H1 (cell line): Measurements from ENCODE around the gene ZW10. TPM values are rescaled to one million over a fixed set of nuclear protein-coding genes. Genes with fewer than 3 reads are reported as not detected.
A peak's percentile ranks its signal among the peaks of the same experiment; 100 is the strongest.

Experiments used
- BACH1 ChIP-seq: IDR thresholded peaks from 2 replicates; pipeline ENCODE4 v1.6.1; 2012; ENCODE audit warnings: low read length, improper control_type of control experiment
- CBX8 ChIP-seq: fragments of 300-800, 300-1000 bp; sonication (generic); IDR thresholded peaks from 2 replicates; pipeline ENCODE4 v1.7.1; 2016; ENCODE audit warnings: low read depth, low read length, borderline replicate concordance
- CHD1 ChIP-seq: IDR thresholded peaks from 2 replicates; pipeline ENCODE4 v1.6.1; 2012; ENCODE audit warnings: low read depth, low read length, improper control_type of control experiment
- EGR1 ChIP-seq: IDR thresholded peaks from 2 replicates; pipeline ENCODE4 v1.6.1; 2011; ENCODE audit warnings: low read depth, low read length, borderline replicate concordance
- EP300 ChIP-seq, 2 experiments: IDR thresholded peaks; 1 replicate in 1 of 2; 2 replicates in 1 of 2; pipeline ENCODE4 v1.6.1; 2011 to 2012; ENCODE audit warnings: low read depth in 2 of 2, low read length in 2 of 2, mild to moderate bottlenecking in 2 of 2, borderline replicate concordance in 1 of 2, inconsistent platforms in 1 of 2, moderate library complexity in 1 of 2
- FOSL1 ChIP-seq: IDR thresholded peaks from 2 replicates; pipeline ENCODE4 v1.6.1; 2011; ENCODE audit warnings: mild to moderate bottlenecking, low read depth, low read length, moderate library complexity; ENCODE audit not compliant: insufficient read depth
- JUND ChIP-seq: IDR thresholded peaks from 2 replicates; pipeline ENCODE4 v1.6.1; 2011; ENCODE audit warnings: mild to moderate bottlenecking, improper control_type of control experiment, low read length
- KDM1A ChIP-seq: fragments of 200-600, 300-600 bp; sonication (generic); IDR thresholded peaks from 2 replicates; pipeline ENCODE4 v1.7.1; 2016; ENCODE audit warnings: mild to moderate bottlenecking, low read length, borderline replicate concordance
- KDM4A ChIP-seq: IDR thresholded peaks from one replicate; pipeline ENCODE4 v1.7.1; 2012; ENCODE audit warnings: low read depth, mild to moderate bottlenecking, moderate library complexity, low read length, inconsistent platforms; ENCODE audit not compliant: severe bottlenecking
- NRF1 ChIP-seq: IDR thresholded peaks from 2 replicates; pipeline ENCODE4 v1.6.1; 2011; ENCODE audit warnings: mild to moderate bottlenecking, low read depth, low read length, improper control_type of control experiment
- RAD21 ChIP-seq, 2 experiments: IDR thresholded peaks in 1 of 2; conservative IDR thresholded peaks in 1 of 2; 2 replicates each; pipeline ENCODE4 v1.6.1; 2011; ENCODE audit warnings: low read depth in 2 of 2, low read length in 2 of 2, improper control_type of control experiment in 1 of 2, inconsistent platforms in 1 of 2, mild to moderate bottlenecking in 1 of 2, moderate library complexity in 1 of 2
- SAP30 ChIP-seq: fragments of 300-600 bp; sonication (generic); IDR thresholded peaks from 2 replicates; pipeline ENCODE4 v1.7.1; 2012; ENCODE audit warnings: low read length, moderate library complexity, mild to moderate bottlenecking, inconsistent platforms; ENCODE audit not compliant: insufficient read depth, insufficient replicate concordance
- SIRT6 ChIP-seq: IDR thresholded peaks from one replicate; pipeline ENCODE4 v1.7.1; 2012; ENCODE audit warnings: low read length, inconsistent platforms
- SP2 ChIP-seq: IDR thresholded peaks from 2 replicates; pipeline ENCODE4 v1.6.1; 2012; ENCODE audit warnings: mild to moderate bottlenecking, low read length, inconsistent platforms
- SRF ChIP-seq: IDR thresholded peaks from 2 replicates; pipeline ENCODE4 v1.6.1; 2011; ENCODE audit warnings: mild to moderate bottlenecking, low read depth, low read length, moderate library complexity
- TAF7 ChIP-seq: optimal IDR thresholded peaks from 2 replicates; pipeline ENCODE3; 2011; ENCODE audit warnings: low read depth, mild to moderate bottlenecking, inconsistent platforms, low read length, moderate library complexity, borderline replicate concordance
- polyA plus RNA-seq, 7 experiments: library from polyadenylated mRNA; depleted of rRNA in 3 of 7; stranded (reverse) in 5 of 7; unstranded in 2 of 7; fragments of >200 nt in 5 of 7; fragments of 200-250 nt in 2 of 7; gene quantifications; 1 replicate in 5 of 7; 2 replicates in 1 of 7; 4 replicates in 1 of 7; pipeline versions ENCODE4 v1.2.1 to v1.2.3, GENCODE V29; 2011 to 2013; ENCODE audit warnings: missing spikeins in 2 of 7, mixed read lengths in 2 of 7
- total RNA-seq: library from RNA; stranded (reverse); fragmentation: NEBNext Ultra II Directional; extraction: Animal tissue kit (Norgen Biotek cat#: 25700); gene quantifications from 2 replicates; pipeline ENCODE4 v1.2.1, GENCODE V29; 2021
- TF ChIP-seq, protein P1 (sequence below): IDR thresholded peaks from 2 replicates; pipeline ENCODE4 v1.6.1; 2011; ENCODE audit warnings: low read depth, mild to moderate bottlenecking, low read length; ENCODE audit not compliant: insufficient read depth
- TF ChIP-seq, protein P2 (sequence below), 3 experiments: IDR thresholded peaks; 1 replicate in 2 of 3; 2 replicates in 1 of 3; pipeline versions ENCODE4 v1.5.1 to v1.6.1; 2011; ENCODE audit warnings: low read length in 3 of 3, mild to moderate bottlenecking in 3 of 3, inconsistent platforms in 2 of 3, low read depth in 1 of 3, moderate library complexity in 1 of 3; ENCODE audit not compliant: insufficient read depth in 1 of 3; ENCODE audit errors: control extremely low read depth in 1 of 3
- TF ChIP-seq, protein P3 (sequence below): IDR thresholded peaks from 2 replicates; pipeline ENCODE4 v1.6.1; 2012; ENCODE audit warnings: inconsistent platforms

Gene ZW10
- total and polyA plus RNA-seq, 2 of the 8 experiments (the other 6 are each of a cell fraction or from before 2014, with no cell fraction given): 9.0 to 25.3 TPM

DNA sequence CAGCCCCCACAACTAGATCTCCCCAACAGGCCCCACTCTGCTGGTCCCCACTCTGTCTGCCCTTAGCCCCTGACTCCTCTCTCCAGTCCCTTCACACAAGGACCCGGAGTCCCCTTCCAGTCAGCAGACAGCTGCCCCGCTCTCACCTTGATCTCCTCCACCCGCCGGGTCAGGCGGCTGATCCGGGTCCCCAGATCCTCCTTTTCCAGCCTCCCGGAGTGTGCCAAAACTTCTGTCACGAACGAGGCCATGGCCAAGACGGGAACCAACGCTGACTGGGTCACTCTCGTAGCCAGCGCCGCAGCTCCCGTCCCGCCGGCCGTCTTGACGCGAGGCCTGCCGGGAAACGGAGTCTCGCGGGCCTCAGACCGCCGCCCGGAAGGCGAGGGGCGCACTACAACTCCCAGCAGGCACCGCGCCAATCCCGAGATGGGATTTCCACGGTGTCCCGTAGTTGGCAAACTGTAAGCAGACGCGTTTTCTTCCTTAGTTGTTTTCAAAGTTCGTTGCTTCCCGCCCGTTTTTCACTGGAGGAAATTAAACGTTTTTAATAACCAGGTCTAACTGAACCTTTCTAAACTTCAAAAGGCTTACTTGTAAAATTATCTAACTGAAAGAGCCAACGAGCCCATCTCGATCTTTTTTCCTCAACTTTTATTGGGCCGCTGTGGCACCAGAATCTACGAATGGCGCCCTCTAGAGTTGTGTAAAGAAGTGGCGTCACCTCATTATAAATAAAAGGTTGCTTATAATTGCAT is at the start of gene ZW10 (continued):
- TF ChIP-seq KDM1A: no peak; the same call in 1 of the 2 replicates
- TF ChIP-seq SAP30: no peak
- no peak for TF ChIP-seq SP2
- peak; percentile 88 for TF ChIP-seq KDM4A
- no peak for TF ChIP-seq CHD1
- TF ChIP-seq, protein P1, sequence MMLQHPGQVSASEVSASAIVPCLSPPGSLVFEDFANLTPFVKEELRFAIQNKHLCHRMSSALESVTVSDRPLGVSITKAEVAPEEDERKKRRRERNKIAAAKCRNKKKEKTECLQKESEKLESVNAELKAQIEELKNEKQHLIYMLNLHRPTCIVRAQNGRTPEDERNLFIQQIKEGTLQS: no peak
- TF ChIP-seq TAF7: peak; percentile 46
- no peak for TF ChIP-seq JUND
- TF ChIP-seq FOSL1: no peak
- TF ChIP-seq BACH1: peak; percentile 28; the same call in 1 of the 2 replicates
- TF ChIP-seq NRF1: no peak
- peak in 1 of 2 experiments; percentile 22; a peak in 2 of 4 replicates for TF ChIP-seq RAD21 (IDR thresholded peaks at IDR 0.05 in 1 of 2, conservative IDR thresholded peaks at IDR 0.05 in 1 of 2; ENCODE audit: low read depth in 2 of 2, low read length in 2 of 2)
- no peak for TF ChIP-seq EGR1
- no peak for TF ChIP-seq SIRT6
- no peak for TF ChIP-seq CBX8
- TF ChIP-seq, protein P2, sequence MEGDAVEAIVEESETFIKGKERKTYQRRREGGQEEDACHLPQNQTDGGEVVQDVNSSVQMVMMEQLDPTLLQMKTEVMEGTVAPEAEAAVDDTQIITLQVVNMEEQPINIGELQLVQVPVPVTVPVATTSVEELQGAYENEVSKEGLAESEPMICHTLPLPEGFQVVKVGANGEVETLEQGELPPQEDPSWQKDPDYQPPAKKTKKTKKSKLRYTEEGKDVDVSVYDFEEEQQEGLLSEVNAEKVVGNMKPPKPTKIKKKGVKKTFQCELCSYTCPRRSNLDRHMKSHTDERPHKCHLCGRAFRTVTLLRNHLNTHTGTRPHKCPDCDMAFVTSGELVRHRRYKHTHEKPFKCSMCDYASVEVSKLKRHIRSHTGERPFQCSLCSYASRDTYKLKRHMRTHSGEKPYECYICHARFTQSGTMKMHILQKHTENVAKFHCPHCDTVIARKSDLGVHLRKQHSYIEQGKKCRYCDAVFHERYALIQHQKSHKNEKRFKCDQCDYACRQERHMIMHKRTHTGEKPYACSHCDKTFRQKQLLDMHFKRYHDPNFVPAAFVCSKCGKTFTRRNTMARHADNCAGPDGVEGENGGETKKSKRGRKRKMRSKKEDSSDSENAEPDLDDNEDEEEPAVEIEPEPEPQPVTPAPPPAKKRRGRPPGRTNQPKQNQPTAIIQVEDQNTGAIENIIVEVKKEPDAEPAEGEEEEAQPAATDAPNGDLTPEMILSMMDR (IDR thresholded peaks at IDR 0.05; ENCODE audit: control extremely low read depth in 1 of 3, insufficient read depth in 1 of 3, low read depth in 1 of 3, low read length in 3 of 3): peak; percentile 20 to 67 (median 49)
- TF ChIP-seq SRF: no peak
- no peak for TF ChIP-seq EP300 (IDR thresholded peaks at IDR 0.05; ENCODE audit: borderline replicate concordance in 1 of 2, low read depth in 2 of 2, low read length in 2 of 2)
- TF ChIP-seq, protein P3, sequence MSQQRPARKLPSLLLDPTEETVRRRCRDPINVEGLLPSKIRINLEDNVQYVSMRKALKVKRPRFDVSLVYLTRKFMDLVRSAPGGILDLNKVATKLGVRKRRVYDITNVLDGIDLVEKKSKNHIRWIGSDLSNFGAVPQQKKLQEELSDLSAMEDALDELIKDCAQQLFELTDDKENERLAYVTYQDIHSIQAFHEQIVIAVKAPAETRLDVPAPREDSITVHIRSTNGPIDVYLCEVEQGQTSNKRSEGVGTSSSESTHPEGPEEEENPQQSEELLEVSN: 0 out of 2 replicates have a peak, but pooled peaks have one; percentile 13
